ENCODE results near the gene PLCB4.

The PLCB4 gene

GRCh38 chr20:9166153-9166780 is 97.4 kb downstream of the PLCB4 start:
- DNase-seq (ENCODE audit: insufficient read length, low spot score) (no peak), FAIRE-seq (no peak)

- FAIRE-seq, result no peak
These were observed 100.5 kb downstream of the PLCB4 start for GRCh38 chr20:9169409-9169808.

GRCh38 chr20:9172851-9173250 is 104.0 kb downstream of the PLCB4 start:
- no peak for FAIRE-seq
- DNase-seq (ENCODE audit: insufficient read length, low spot score), result no peak

More at GRCh38 chr20:9169409-9169808, 100.5 kb downstream of the PLCB4 start:
- DNase-seq (ENCODE audit: insufficient read length, low spot score), result no peak

GRCh38 chr20:9177278-9177677 is 108.4 kb downstream of the PLCB4 start:
- FAIRE-seq, result no peak
- DNase-seq (ENCODE audit: insufficient read length, low spot score), result no peak

GRCh38 chr20:9179193-9179802 is 110.4 kb downstream of the PLCB4 start:
- FAIRE-seq (no peak), DNase-seq (ENCODE audit: insufficient read length, low spot score) (no peak)

- DNase-seq (ENCODE audit: insufficient read length, low spot score) (no peak), FAIRE-seq (no peak)
These were observed 111.0 kb downstream of the PLCB4 start for GRCh38 chr20:9179867-9180266.

- FAIRE-seq, result no peak
These were observed 111.8 kb downstream of the PLCB4 start for GRCh38 chr20:9180481-9181257.

GRCh38 chr20:9185511-9185910 is 116.6 kb downstream of the PLCB4 start:
- no peak for DNase-seq (ENCODE audit: insufficient read length, low spot score)
- no peak for FAIRE-seq

More at GRCh38 chr20:9180481-9181257, 111.8 kb downstream of the PLCB4 start:
- DNase-seq (ENCODE audit: insufficient read length, low spot score), result no peak

GRCh38 chr20:9186396-9186795 is 117.5 kb downstream of the PLCB4 start:
- FAIRE-seq, result no peak
- no peak for DNase-seq (ENCODE audit: insufficient read length, low spot score)

GRCh38 chr20:9195031-9195430 is 126.1 kb downstream of the PLCB4 start:
- DNase-seq (ENCODE audit: insufficient read length, low spot score) (no peak), FAIRE-seq (no peak)

GRCh38 chr20:9196110-9196509 is 127.2 kb downstream of the PLCB4 start:
- no peak for FAIRE-seq

GRCh38 chr20:9198460-9198859 is 129.6 kb downstream of the PLCB4 start:
- FAIRE-seq (no peak), DNase-seq (ENCODE audit: insufficient read length, low spot score) (no peak)

More at GRCh38 chr20:9196110-9196509, 127.2 kb downstream of the PLCB4 start:
- DNase-seq (ENCODE audit: insufficient read length, low spot score), result no peak

- no peak for DNase-seq (ENCODE audit: insufficient read length, low spot score)
These were observed 131.3 kb downstream of the PLCB4 start for GRCh38 chr20:9200196-9200595.

GRCh38 chr20:9200620-9201019 is 131.7 kb downstream of the PLCB4 start:
- FAIRE-seq (no peak), DNase-seq (ENCODE audit: insufficient read length, low spot score) (no peak)

More at GRCh38 chr20:9200196-9200595, 131.3 kb downstream of the PLCB4 start:
- no peak for FAIRE-seq

GRCh38 chr20:9202420-9203080 is 133.7 kb downstream of the PLCB4 start:
- no peak for FAIRE-seq
- no peak for DNase-seq (ENCODE audit: insufficient read length, low spot score)

- FAIRE-seq (no peak), DNase-seq (ENCODE audit: insufficient read length, low spot score) (no peak)
These were observed 134.2 kb downstream of the PLCB4 start for GRCh38 chr20:9203081-9203447.

GRCh38 chr20:9204979-9205378 is 136.1 kb downstream of the PLCB4 start:
- no peak for FAIRE-seq
- DNase-seq (ENCODE audit: insufficient read length, low spot score), result no peak

- FAIRE-seq, result no peak
These were observed 137.6 kb downstream of the PLCB4 start for GRCh38 chr20:9206486-9206885.

GRCh38 chr20:9207253-9207652 is 138.4 kb downstream of the PLCB4 start:
- DNase-seq (ENCODE audit: insufficient read length, low spot score) (no peak), FAIRE-seq (no peak)

More at GRCh38 chr20:9206486-9206885, 137.6 kb downstream of the PLCB4 start:
- no peak for DNase-seq (ENCODE audit: insufficient read length, low spot score)

GRCh38 chr20:9210356-9210755 is 141.5 kb downstream of the PLCB4 start:
- DNase-seq (ENCODE audit: insufficient read length, low spot score), result no peak
- no peak for FAIRE-seq

All from GM19239 (cell line).